ENCODE results near the gene MFAP4.

The MFAP4 gene

DNA sequence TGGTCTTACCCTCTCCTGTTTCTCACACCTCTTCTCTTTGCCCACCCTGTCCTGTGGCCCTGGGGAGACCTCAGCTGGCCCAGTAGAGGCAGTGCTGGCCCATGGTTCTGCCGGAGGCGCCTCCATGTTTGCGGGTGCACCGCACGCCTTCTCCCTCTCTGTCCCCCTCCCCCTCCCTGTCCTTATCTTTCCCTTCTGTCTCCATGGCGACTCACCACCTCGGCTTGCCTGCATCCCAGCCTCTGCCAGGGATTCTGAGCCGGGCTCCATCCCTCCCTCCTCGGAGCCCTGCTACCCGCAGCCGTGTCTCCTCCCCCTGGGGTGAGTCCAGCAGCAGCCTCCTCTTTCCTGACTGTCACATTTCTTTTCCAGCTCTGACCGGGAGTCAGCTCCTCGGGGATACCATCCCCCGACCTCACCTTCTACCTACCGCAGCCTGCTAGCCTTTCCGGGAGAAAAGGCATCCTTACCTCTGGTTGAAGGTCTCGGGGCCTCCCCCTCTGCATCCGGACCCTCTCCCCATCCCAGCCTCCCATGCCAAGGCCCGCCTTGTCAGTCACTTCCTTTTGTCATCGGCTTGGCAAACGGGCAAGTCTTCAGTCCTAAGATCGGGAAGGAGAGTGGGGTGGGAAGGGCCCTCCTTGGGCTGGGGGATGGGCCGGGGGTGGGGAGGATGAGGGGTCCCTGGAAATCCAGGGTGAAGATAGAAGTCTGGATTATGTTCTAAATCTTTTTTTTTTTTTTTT is 24.1 kb upstream of the MFAP4 start, which contains the start of gene RNF112:
TSS of gene RNF112 (plus strand) at position 358 of the 746 bp plus-strand sequence. CDS start at position 535, 177 bp downstream.
- DNase-seq (ENCODE audit: low read depth in 3 of 3, low spot score in 1 of 3): no peak

GRCh38 chr17:19410091-19410490 is 23.1 kb upstream of the MFAP4 start:
- DNase-seq (ENCODE audit: low read depth in 3 of 3, low spot score in 1 of 3): no peak

- no peak for DNase-seq (ENCODE audit: low read depth in 3 of 3, low spot score in 1 of 3)
These were observed 22.5 kb upstream of the MFAP4 start for GRCh38 chr17:19409509-19409908.

DNA sequence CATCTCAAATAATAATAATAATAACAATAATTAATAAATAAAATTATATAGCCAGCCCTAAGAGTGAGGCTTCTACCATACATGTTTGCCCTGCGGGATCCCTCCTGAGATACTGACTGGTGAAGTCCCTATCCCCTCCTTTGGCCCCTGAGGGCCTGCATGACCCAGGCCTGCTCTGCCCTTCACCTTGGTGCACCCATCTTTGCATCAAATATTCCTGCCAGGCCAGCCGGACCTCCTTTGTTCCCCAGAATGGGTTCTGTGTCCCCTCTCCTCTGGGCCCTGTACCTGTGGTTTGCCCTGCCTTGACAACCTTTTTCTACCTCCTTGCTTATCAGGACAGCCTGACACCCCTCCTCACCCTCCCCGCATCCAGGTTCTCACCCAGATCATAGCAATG is 22.1 kb upstream of the MFAP4 start:
- DNase-seq (ENCODE audit: low read depth in 3 of 3, low spot score in 1 of 3): no peak

GRCh38 chr17:19408346-19408710 is 21.3 kb upstream of the MFAP4 start:
- DNase-seq (ENCODE audit: low read depth in 3 of 3, low spot score in 1 of 3): no peak

- no peak for DNase-seq (ENCODE audit: low read depth in 3 of 3, low spot score in 1 of 3)
These were observed 20.8 kb upstream of the MFAP4 start for GRCh38 chr17:19407601-19408345.

DNA sequence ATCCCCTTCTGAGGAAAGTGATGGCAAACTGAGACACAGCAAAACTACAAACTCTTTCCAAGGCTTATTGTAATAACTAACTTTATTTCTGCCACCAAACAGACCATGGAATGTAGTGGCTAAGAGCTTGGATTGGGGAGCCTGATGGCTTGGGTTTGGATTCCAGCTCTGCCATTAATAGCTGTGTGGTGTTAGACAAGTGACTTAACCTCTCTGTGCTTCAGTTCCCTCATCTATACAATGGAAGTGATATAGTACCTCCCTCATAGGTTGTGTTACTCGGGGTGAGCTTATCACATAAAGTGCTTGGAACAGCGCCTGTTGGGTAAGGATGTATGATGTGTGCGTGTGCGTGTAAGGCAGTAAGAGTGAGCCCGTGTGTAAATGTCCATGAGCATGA is 18.1 kb upstream of the MFAP4 start:
- DNase-seq (ENCODE audit: low read depth in 3 of 3, low spot score in 1 of 3): no peak

GRCh38 chr17:19404264-19404663 is 17.3 kb upstream of the MFAP4 start:
- no peak for DNase-seq (ENCODE audit: low read depth in 3 of 3, low spot score in 1 of 3)

DNA sequence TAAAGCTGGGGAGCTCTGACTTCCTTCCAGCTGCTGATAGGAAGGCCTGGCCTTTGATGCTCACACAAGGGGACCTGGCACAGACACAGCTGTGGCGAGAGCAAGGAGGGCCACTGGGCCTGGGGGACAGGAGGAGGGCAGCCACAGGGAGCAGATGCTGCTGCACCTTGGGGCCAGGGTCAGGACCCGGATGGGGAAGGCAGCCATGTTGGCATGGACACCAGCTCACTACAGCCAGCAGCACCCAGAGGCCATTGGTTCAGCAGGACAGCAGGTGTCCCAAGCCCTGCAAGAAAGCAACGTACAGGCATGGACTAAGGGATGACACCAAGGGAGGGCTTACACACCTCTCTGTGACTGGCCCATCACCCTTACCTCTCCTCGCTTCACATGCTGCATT is 16.0 kb upstream of the MFAP4 start:
- DNase-seq (ENCODE audit: low read depth in 3 of 3, low spot score in 1 of 3): no peak

- DNase-seq (ENCODE audit: low read depth in 3 of 3, low spot score in 1 of 3): no peak
These were observed 15.2 kb upstream of the MFAP4 start for GRCh38 chr17:19402171-19402570.

GRCh38 chr17:19401321-19402010 is 14.5 kb upstream of the MFAP4 start:
- no peak for DNase-seq (ENCODE audit: low read depth in 3 of 3, low spot score in 1 of 3)

DNA sequence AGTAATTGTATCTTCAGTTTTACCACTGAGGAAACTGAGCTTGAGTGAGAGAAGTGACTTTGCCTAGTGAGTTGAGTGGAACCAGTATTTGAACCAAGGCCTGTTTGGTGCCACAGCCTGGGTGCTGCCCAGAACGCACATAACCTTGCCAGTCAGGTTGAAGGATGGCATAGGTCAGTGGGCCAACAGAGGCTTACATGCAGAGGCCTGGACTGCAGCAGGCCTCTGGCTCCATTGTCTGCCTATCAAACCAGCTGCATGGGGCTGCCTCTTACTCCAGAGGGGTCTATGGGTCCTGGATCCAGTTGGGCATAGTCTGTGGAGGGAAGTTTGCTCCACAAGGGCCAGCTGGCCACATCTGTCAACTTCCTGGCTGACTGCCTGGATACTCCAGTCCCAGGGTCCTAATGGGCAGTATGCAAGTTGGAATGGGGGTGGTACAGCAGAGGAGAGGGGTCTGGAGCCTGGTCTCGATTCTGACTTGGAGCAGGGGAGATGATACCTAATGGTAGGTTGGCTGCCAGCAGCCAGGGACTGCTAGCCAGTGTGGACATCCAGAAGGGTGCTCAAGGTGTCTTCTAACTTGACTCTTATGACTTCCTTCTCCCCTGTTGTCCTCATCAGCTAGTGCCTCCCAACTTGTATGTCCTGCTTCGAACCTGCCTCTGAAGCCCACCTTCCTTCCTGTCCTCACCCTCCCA is 12.9 kb upstream of the MFAP4 start:
- DNase-seq (ENCODE audit: low read depth in 3 of 3, low spot score in 1 of 3): no peak

GRCh38 chr17:19398301-19399181 is 11.6 kb upstream of the MFAP4 start:
- DNase-seq (ENCODE audit: low read depth in 3 of 3, low spot score in 1 of 3): no peak

DNA sequence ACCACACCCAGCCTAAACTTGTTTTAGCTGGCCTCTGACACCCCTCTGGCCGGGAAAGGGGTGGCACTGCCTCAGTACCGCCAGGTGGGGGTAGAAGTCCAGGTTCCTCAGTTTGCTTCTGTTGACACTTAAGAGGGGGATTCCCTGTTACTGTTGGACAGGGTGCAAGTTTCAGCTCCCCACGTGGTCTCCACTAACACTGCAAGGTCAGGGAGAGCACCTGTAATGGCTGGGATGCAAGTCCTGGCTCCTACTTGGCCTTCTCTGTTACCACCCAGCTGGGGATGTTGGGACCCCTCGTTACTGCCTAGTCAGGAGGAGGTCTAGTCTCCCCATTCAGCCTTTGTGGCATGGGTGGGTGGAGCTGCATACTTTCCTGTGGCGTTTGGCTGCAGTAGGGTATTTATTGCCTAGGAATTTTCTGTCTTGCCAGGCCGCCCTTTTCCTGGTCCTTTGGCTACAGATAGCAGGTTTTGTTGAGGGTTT is 10.6 kb upstream of the MFAP4 start:
- DNase-seq (ENCODE audit: low read depth in 3 of 3, low spot score in 1 of 3): no peak

- no peak for DNase-seq (ENCODE audit: low read depth in 3 of 3, low spot score in 1 of 3)
These were observed 5.3 kb upstream of the MFAP4 start for GRCh38 chr17:19392303-19392702.

DNA sequence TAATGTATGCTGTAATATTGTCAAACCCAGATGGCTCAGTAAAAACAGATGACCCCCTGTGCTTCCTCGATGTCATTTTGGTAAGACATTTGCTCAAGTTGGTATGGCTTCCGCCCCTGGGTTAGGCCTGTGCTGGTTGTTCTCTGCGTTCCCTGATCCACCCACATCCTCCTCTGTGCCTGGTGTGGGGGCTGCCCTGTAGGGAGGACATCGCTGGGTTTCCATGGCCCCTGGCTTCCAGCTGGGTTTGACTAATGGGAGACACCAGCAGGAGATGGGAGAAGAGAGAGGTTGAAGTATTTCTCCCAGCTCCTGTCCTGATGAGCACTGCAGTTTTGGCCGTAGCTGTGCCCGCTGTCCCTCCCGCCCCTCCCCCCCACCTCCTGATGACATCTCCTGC is 4.4 kb upstream of the MFAP4 start:
- DNase-seq (ENCODE audit: low read depth in 3 of 3, low spot score in 1 of 3): no peak

- no peak for DNase-seq (ENCODE audit: low read depth in 3 of 3, low spot score in 1 of 3)
These were observed 4.0 kb upstream of the MFAP4 start for GRCh38 chr17:19390951-19391350.

- no peak for DNase-seq (ENCODE audit: low read depth in 3 of 3, low spot score in 1 of 3)
These were observed 2.1 kb upstream of the MFAP4 start for GRCh38 chr17:19388791-19389785.

GRCh38 chr17:19387921-19388521 is 1.0 kb upstream of the MFAP4 start:
- no peak for DNase-seq (ENCODE audit: low read depth in 3 of 3, low spot score in 1 of 3)
